ENCODE data around the gene ICOSLG.
"Not testable (repeated sequence)": the region's sequence is repeated elsewhere in the genome, so short reads cannot be mapped to it uniquely, and the experiment has no call there.

DNA sequence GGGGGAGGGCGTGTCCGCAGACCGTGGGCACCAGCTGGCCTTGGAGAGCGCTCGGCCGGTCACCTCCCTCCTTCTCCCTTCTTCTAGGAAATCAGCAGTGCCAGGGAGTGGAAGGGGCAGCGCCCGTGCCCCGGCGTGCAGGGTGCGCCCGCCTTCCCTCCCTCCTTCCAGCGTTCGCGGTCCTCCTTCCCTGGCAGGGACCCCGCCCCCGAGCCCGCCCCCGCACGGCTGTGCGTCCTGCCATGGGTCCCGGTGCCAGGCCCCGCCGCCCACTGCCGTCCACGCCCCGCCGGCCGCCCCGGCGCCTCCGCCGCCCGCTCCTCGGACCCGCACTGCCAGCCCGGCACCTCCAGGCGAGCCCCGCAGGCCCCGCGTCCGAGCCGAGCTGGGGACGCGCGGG is 390 bp downstream of the ICOSLG start:
- TF ChIP-seq, protein P1, sequence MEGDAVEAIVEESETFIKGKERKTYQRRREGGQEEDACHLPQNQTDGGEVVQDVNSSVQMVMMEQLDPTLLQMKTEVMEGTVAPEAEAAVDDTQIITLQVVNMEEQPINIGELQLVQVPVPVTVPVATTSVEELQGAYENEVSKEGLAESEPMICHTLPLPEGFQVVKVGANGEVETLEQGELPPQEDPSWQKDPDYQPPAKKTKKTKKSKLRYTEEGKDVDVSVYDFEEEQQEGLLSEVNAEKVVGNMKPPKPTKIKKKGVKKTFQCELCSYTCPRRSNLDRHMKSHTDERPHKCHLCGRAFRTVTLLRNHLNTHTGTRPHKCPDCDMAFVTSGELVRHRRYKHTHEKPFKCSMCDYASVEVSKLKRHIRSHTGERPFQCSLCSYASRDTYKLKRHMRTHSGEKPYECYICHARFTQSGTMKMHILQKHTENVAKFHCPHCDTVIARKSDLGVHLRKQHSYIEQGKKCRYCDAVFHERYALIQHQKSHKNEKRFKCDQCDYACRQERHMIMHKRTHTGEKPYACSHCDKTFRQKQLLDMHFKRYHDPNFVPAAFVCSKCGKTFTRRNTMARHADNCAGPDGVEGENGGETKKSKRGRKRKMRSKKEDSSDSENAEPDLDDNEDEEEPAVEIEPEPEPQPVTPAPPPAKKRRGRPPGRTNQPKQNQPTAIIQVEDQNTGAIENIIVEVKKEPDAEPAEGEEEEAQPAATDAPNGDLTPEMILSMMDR (optimal IDR thresholded peaks at IDR 0.05 in 1 of 3, IDR thresholded peaks at IDR 0.05 in 1 of 3, conservative IDR thresholded peaks at IDR 0.05 in 1 of 3; ENCODE audit: extremely low read depth in 1 of 3, insufficient read depth in 2 of 3, low read length in 3 of 3) = not testable (repeated sequence)
- TF ChIP-seq EZH2 (IDR thresholded peaks at IDR 0.05; ENCODE audit: low read length) = not testable (repeated sequence)

Measured in keratinocyte (primary cell).